ENCODE data around the gene CNNM4.
A peak's percentile ranks its signal among the peaks of the same experiment; 100 is the strongest.

The CNNM4 gene

DNA sequence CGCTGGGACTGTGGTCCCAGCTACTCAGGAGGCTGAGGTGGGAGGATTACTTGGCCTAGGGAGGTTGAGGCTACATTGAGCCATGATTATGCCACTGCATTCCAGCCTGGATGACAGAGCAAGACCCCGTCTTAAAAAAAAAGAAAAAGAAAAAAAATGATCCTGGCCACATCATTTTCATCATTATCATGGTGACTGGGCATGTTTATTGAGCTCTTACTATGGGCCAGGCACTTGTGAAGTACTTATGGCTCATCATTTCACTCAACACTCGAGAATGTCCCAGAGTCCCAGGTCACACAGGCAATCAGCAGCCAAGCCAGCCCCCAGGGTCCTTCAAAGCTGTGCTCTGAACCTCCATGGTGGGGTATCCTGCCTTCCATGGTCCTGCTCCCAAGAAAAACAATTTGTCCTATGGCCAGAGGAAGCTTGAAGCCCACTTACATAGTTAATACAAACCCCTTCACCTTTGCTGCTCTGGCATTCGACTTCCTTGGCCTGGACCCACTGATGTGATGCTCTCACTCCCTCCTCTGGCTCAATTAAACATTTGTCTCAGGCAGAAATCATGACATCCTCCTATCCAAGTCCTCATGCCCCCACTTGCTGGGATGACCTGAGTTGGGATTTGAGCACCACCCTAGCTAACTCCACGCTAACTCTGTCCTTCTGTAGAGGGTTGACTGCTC is 3.8 kb upstream of the CNNM4 start:
- no peak for DNase-seq
- in situ Hi-C loops (cut with HindIII; ENCODE audit: low pct_ligation_motif_present, low pct_unique_long_range_greater_than_20kb, low sequenced_read_pairs), result no loop called here

DNA sequence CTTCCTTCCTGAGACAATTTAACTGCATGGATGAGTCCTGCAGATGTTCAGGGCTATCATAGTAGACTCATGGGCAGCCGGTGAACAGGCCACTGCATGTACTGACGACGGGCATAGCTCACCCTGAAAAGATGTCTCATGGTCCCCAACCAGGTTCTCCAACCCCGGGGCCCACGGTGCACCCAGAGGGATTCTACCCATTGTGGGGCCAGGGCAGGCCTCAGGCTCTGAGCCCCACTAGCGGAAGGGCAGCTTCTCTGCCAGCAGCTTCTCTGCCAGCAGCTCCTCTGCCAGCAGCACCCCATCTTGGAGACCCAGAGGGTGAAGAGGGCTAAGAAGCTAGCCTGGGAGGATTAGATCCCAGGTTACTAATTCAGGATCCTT is 3.2 kb upstream of the CNNM4 start:
- no peak for DNase-seq
- in situ Hi-C loops (cut with HindIII; ENCODE audit: low pct_ligation_motif_present, low pct_unique_long_range_greater_than_20kb, low sequenced_read_pairs), result no loop called here

DNA sequence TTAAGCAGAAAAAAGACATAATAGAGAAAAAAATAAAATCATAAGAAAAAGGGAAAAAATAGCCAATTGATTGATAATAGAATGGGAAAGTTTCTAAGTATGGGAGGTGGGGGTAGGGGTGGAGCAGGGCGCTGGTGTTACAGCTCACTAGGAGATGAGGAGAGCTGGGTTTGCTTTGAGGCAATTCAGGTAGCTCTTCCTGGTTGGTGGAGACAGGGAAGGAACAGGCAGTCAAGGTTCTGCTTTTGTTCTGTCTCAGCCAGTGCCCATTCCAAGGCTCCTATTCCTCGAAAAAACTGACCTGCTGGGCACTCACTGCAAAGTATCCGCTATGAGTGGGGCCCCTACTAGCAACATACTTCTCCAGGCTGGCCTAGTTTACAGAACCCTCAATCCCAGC is 1.7 kb upstream of the CNNM4 start:
- DNase-seq, result no peak
- in situ Hi-C loops (cut with HindIII; ENCODE audit: low pct_ligation_motif_present, low pct_unique_long_range_greater_than_20kb, low sequenced_read_pairs), result no loop called here

DNA sequence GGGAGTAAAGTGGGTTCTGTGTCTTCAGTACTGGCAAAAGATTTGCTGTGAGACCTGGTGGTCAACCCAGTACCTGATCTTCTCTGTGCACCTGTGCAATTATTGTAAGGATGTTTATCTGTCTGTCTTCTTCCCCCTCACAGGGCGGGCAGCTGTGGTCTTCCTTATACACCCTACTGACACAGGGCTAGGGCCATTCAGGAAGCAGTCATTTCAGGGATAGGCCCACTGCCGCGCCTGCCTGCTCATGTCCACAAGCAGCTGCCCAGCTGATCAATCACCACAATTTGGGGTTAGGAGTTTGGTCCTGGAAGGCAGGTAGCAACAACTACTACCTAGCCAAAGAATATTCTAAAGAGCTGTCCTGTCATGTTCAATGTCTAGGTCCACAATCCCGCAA is 1.2 kb upstream of the CNNM4 start:
- no peak for DNase-seq
- in situ Hi-C loops (cut with HindIII; ENCODE audit: low pct_ligation_motif_present, low pct_unique_long_range_greater_than_20kb, low sequenced_read_pairs), result no loop called here

DNA sequence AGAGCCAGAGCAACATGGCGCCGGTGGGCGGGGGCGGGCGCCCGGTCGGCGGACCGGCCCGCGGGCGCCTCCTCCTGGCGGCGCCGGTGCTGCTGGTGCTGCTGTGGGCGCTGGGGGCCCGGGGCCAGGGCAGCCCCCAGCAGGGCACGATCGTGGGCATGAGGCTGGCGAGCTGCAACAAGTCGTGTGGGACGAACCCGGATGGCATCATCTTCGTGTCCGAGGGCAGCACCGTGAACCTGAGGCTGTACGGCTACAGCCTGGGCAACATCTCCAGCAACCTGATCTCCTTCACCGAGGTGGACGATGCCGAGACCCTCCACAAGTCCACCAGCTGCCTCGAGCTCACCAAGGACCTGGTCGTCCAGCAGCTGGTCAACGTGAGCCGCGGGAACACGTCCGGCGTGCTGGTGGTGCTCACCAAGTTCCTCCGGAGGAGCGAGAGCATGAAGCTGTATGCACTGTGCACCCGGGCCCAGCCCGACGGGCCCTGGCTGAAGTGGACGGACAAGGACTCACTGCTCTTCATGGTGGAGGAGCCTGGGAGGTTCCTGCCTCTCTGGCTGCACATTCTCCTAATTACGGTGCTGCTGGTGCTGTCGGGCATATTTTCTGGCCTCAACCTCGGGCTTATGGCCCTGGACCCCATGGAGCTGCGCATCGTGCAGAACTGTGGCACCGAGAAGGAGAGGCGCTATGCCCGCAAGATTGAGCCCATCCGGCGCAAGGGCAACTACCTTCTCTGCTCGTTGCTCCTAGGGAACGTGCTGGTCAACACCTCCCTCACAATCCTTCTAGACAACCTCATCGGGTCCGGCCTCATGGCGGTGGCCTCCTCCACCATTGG is 507 bp downstream of the CNNM4 start:
- peak; percentile 30 for DNase-seq
- in situ Hi-C loops (cut with HindIII; ENCODE audit: low pct_ligation_motif_present, low pct_unique_long_range_greater_than_20kb, low sequenced_read_pairs), result no loop called here

DNA sequence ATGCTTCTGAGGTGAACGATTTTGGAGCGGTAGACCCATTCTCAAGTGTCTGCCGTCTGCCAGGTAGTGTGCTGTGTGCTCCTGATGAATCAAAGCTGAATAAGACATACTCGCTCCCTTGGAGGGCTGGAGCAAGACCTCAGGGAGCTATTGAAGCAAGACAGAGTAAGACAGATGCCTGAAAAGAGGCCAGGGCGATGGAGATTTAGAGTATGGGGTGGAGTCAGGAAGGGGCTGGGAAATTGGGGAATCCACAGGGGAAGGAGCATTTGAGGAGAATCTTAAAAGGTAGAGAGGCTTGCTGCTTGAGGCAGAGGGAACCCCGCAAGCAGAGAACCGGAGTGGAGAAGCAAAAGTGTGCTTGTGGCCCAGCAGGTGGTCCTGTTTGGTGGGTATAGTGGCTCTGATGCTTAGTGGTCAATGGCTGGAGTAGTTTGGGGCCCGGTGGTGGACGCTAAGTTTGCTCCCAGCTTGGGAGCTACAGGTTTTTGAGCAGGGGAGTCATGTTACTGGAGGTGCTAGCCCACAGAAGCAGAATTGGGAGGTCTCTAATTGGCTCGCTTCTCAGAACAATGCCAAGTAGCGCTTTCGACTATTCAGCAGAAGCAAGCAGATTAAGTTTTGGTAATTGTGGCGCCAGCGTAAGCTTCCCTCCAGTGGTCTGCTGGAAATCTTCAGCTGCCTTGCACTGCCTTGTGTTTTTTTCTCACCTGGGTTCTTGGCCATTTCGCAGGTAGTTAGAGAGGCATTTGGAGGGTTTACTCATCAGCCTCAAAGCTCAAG is 2.0 kb downstream of the CNNM4 start:
- DNase-seq, result no peak
- in situ Hi-C loops (cut with HindIII; ENCODE audit: low pct_ligation_motif_present, low pct_unique_long_range_greater_than_20kb, low sequenced_read_pairs), result no loop called here

DNA sequence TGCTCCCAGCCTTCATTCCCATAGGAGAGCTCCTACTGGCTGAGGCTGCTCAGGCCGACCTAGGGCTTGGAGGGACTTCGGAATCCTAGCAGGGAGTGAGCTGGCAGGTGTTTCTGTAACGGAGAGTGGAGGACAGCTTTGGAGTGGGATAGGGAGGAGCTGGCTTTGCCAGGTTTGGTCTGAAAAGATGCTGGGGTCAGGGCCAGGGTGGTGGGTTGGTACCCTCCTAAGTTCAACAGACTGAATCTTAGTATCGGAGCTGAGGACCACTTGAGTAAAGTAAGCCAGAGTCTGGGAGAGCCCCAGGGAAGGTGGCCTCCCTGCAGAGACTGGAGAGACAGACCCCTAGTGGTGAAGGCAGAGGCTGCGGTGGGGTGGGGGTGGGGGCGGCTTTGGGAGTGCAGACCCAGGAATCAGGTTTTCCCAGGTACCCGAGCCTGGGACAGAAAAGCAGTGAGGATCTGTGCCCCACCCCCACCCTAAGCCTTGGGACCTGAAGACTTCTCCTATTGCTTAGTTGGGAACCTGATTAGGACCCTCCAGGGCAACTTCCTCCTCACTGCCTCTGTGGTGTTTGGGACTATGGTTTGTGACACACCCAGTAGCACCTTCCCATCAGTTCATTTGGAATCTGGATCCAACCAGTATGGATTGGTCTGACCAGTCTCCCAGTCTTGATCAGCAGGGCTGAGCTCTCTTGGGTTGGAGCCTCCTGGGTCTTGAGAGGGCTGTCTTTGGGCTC is 3.0 kb downstream of the CNNM4 start:
- peak; percentile 40 for DNase-seq
- in situ Hi-C loops (cut with HindIII; ENCODE audit: low pct_ligation_motif_present, low pct_unique_long_range_greater_than_20kb, low sequenced_read_pairs), result no loop called here

DNA sequence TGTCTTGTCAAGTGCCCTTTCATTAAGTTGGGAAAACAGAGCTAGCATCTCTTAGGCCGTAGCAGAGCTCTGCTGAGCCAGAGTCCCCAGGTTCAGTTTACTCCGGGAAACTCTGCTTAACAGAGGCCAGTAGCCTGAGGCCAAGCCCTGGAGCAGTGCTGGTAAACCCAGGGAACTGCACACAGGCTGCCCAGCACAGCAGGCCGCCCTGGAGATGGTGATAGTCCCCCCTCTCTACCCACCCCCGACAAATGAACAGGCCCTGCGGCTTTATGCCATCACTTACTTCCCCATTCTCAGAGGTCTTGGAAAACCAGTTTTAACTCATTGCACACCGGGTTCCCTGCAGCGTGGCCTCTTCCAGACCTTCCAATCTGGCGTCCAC is 3.5 kb downstream of the CNNM4 start:
- in situ Hi-C loops (cut with HindIII; ENCODE audit: low pct_ligation_motif_present, low pct_unique_long_range_greater_than_20kb, low sequenced_read_pairs), result no loop called here
- DNase-seq, result no peak

DNA sequence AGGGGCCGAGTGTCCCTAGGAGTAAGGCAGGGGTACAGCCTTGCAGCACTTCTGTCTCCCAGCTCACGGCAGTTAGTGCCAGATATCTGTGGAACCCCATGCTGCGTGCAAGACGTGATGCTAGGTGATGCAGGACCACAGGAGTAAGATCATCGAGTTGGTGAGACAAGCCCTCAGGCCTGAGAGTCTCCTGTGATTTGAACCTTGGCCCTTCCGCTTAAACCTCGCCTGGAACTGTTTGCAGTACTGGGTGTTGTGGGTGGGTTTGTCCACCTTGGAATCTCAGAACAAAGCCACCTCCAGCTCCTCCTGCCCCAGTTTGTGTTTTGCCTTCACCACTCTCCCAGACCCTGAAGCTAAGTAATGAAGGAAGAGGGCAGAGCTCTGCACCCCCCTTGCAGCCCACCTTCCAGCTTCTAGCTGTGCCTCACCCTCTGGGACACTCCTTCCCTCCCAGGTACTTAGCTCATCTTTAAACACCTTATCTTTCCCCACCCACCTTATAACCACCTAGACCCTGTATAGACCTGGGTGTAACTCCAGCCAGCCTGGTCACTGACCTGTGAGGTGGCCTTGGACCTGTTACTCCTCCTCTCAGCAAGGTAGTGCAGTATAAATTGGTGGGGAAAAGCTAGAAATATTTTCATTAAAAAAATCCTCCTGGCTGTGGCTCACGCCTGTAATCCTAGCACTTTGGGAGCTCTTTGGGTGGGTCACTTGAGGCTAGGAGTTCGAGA is 6.6 kb downstream of the CNNM4 start:
- DNase-seq, result no peak
- in situ Hi-C loops (cut with HindIII; ENCODE audit: low pct_ligation_motif_present, low pct_unique_long_range_greater_than_20kb, low sequenced_read_pairs), result no loop called here

DNA sequence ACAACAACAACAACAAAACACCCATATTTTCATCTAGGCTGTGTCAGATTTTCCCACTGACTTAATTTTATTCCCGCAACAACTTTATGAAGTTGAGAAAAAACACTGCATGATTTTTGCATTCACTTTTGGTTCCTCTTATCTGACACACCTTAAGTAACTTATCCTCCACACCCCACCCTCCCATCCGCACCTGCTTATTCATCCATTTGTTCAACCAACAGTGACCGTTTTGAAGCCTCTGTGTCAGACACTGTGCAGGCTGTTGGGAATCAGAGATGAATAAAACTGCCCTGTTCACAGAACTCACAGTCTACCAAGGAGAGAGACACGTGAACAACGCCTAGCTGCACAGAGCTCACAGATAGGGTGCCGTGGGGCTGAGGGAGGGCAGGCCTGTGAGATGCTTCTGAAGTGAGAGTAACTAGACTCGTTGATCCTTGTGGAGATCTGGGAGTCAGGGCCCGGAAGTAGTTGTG is 7.4 kb downstream of the CNNM4 start:
- DNase-seq, result peak; percentile 60

DNA sequence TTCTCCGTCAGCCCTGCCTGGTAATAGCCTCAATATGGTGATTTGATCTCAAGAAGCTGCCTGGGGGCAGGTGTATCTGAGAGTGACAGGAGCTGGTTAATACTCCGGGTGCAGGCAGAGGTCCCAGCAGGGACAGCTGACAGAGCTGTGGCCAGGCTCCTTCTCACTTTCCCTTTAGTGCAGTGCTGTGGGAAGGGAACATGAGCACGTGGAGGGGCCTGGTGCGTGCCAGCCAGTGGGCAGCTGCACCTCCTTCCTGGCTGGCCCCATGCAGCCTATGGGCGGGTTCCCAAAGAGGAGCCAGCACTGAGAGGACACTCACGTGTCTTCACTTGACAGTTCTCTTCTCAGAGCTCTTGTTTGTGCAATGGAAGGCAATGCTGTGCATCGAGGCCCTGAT is 9.1 kb downstream of the CNNM4 start:
- no peak for DNase-seq
- in situ Hi-C loops (cut with HindIII; ENCODE audit: low pct_ligation_motif_present, low pct_unique_long_range_greater_than_20kb, low sequenced_read_pairs), result no loop called here

More for the DNA sequence above, 7.4 kb downstream of the CNNM4 start:
- in situ Hi-C loops (cut with HindIII; ENCODE audit: low pct_ligation_motif_present, low pct_unique_long_range_greater_than_20kb, low sequenced_read_pairs), result no loop called here

DNA sequence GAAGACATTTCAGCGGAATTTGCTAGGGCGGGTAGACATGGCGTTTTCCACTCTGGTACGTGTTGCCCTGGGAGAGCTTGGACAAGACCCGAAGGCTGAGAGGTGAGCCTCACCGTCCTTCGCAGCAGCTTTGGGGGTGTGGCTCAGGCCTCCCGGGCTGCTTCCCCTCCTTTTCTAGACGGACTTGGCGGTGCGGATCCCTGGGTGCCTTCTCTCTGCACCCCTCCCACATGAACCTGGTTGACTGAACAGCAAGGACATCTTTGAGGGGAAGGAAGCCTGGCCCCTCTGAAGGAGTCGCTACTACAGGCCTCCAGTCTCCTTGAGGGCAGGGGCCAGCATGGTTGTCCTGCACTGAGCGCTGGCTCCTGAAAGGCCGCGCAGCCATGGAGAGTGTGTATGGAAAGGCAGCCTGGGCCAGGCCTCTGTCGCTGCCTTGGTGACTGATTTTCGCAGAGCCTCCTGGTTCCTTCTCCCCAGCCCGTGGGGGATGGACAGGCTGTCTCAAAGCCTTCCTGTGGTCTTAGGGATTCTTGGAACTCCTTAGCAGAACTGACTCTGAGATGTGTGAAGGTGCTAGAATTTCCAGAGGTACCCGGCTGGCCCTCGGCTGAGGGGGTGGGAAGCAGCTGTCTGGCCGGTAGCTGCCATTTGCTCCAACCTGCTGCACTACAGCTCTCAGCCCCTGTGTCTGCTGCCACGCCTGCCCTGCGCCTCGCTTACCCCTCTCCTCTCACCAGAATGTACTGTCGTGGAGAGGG is 9.9 kb downstream of the CNNM4 start:
- in situ Hi-C loops (cut with HindIII; ENCODE audit: low pct_ligation_motif_present, low pct_unique_long_range_greater_than_20kb, low sequenced_read_pairs), result no loop called here
- DNase-seq, result no peak

DNA sequence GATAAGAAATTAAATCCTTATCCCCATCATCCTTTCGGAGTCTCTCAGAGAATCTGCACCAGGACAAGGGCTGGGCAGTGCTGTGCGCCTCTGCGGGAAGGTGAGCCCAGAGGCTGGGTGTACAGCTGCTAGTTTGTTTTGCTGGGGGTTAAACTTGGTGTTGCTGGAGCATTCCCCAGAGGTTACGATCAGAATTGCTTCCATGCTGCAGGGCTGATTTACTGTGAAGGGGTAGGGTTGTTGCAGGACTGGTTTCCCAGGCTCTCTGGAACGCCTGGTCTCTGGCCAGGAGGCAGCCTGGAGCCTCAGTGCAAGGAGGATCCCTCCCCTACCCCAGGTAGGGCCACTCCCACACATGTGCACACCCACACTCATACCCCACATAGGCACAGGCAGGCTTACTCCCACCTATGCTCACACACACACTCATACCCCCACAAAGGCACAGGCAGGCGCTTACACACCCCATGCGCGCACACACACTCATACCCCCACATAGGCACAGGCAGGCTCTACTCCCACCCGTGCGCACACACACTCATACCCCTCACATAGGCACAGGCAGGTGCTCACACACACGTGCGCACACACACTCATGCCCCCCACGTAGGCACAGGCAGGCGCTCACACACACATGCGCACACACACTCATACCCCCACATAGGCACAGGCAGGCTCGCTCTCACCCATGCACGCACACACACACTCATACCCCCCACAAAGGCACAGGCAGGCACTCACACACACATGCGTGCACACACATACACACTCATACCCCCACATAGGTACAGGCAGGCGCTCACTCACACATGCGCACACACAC is 11.3 kb downstream of the CNNM4 start:
- no peak for DNase-seq
- in situ Hi-C loops (cut with HindIII; ENCODE audit: low pct_ligation_motif_present, low pct_unique_long_range_greater_than_20kb, low sequenced_read_pairs), result no loop called here

DNA sequence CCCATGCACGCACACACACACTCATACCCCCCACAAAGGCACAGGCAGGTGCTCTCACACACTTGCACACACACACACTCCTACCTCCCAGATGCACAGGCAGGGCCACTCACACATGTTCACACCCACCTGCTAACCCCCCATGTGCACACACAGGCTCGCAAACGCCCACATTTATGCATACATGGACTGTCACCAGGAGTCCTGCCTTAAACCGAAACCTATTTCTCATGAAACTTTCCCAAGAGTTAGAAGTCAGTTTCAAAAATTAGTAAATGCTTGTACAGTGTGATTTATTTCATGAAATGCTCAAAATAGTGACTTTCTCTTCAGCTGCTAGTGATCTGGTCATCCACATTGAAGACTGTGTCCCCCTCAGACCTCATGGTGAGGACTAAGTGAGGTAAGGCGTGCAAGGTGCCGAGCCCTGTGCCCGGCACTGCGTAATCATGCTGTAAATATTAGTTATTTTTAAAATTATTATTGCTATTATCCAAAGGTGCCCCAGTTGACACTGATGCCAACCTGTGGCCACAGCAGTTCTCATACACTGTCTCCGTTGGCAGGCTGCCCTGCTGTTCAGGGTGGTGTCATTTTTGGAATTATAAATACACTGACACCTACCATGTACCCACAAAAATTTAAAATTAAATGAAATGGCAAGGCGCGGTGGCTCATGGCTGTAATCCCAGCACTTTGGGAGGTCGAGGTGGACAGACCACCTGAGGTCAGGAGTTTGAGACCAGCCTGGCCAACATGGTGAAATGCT is 12.4 kb downstream of the CNNM4 start:
- DNase-seq, result no peak
- in situ Hi-C loops (cut with HindIII; ENCODE audit: low pct_ligation_motif_present, low pct_unique_long_range_greater_than_20kb, low sequenced_read_pairs), result no loop called here

DNA sequence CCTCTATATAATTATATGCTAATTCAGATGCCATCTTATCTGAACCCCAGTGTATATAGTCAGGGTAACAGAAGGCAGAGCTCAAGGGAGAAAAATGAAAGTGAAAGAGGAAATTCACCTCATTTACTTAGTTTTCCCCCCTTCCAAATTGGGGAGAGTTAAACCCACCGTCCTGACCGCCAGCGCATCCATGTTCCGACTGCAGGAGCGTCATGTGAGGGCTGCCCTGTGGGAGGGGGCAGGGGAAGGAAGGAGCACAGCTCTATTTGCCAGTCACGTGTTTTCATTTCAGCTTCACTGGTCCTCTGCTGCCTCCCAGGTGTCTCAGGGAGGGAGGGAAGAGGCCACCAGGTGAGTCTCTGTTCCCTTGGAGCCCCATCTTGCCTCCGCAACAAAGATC is 13.2 kb downstream of the CNNM4 start:
- in situ Hi-C loops (cut with HindIII; ENCODE audit: low pct_ligation_motif_present, low pct_unique_long_range_greater_than_20kb, low sequenced_read_pairs), result no loop called here
- DNase-seq, result peak; percentile 39

DNA sequence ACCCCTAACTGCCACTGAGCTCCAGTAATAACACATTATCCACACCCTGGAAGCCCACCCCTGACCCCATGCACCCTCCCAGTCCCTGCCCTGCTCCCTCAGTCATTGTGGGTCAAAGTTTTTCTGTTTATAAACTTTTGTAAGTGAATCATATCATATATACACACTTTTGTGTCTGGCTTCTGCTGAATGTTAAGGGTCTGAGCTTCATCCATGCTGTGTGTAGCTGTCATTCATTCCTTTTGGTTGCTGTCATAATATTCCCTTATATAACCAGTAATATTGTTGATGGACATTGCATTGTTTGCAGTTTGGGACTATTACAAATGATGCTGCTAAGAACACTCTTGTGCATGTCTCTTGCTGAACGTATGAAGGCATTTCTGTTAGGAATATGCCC is 14.5 kb downstream of the CNNM4 start:
- no peak for DNase-seq
- in situ Hi-C loops (cut with HindIII; ENCODE audit: low pct_ligation_motif_present, low pct_unique_long_range_greater_than_20kb, low sequenced_read_pairs), result no loop called here

All from ACHN (cell line).